IPS-NIHi11 (cell line): Measurements from ENCODE around the gene SLK.
A peak's percentile ranks its signal among the peaks of the same experiment; 100 is the strongest.

Experiments
- DNase-seq: peaks from one replicate; pipeline ENCODE4 v3.0.0; 2012; ENCODE audit warnings: mixed read lengths, low spot score

Gene SLK

DNA sequence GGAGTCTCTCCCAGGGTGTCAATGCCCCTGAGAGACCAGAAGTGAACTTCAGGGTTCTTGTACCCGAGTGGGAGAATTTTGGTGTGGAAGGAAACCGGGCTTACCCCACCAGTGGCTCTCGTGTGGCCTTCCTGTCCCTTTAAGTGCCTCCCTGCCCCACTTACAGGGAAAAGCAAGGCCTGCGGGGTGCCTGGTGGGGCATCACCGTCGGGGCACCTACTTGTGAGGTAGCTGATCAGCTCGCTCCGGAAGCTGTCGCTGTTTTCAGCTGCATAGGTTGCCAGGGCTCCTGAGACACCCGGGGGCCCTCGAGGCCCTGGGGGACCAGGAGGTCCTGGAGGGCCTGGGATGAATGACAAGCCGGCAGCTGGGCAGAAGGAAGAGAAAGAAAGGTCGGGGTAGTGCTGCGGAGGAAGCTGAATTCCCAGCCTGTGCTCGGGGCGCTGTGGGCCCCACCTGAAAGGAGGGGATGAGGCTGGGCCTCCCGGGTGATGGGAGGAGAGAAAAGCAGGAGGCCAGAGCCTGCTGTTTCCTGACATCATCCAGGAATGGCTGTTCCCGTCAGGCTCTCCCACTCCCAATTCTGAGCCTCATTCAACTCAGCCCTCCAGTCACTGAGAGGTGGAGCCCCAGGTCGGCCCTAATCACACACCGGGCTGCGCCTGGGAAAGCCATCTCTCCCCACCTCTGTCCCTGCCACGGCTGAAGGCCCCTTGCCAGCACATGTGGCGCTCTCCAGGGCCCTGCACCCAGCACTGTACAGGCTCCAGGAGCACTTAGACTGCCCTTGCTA is 67.7 kb downstream of the SLK start:
- no peak for DNase-seq

DNA sequence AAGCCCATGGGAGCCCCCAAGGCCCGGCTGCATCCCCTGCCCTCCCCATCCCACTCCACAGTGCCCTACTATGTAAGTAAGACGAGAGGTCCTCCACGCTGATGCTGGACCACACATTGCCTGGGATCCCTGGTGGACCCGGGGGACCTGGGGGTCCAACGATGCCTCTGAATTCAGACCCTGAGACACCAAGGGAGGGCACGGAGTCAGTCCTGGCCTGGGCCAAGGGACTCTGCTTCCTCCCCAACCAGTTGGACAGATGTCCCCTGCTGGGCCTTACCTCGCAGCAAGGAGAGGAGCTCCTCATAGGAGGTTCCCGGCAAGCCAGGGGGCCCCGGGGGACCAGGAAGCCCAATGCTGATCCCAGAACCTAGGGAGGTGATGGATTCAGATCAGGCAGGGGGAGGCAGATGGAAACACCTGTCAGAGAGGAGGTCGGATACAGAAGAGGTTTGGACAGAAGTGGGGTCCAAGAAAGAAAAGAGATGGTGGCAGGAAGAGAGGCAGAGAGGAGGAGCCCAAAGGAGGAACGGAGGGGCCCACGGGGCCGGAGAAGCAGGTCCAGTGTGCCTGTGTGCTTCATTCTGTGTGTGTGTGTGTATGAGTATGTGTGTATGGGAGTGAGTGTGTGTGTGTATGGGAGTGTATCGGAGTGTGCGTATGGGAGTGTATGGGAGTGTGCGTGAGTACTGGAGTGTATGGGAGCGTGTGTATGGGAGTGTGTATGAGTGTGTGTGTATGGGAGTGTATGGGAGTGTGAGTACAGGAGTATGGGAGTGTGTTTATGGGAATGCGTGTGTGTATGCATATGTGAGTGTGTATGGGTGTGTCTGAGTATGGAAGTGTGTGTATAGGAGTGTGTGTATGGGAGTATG is 68.5 kb downstream of the SLK start:
- DNase-seq = no peak

DNA sequence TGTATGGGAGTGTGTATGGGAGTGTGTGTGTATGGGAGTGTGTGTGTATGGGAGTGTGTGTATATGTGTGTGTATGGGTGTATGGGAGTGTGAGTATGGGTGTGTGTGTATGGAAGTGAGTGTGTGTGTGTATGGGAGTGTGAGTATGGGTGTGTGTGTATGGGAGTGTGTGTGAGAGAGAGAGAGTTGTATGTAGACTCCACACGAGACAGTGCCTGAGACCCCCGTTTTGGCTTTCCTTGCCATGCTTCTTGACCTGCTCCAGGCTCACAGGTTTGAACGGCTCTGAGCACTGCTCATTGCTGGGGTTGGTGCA is 69.1 kb downstream of the SLK start:
- DNase-seq = no peak

DNA sequence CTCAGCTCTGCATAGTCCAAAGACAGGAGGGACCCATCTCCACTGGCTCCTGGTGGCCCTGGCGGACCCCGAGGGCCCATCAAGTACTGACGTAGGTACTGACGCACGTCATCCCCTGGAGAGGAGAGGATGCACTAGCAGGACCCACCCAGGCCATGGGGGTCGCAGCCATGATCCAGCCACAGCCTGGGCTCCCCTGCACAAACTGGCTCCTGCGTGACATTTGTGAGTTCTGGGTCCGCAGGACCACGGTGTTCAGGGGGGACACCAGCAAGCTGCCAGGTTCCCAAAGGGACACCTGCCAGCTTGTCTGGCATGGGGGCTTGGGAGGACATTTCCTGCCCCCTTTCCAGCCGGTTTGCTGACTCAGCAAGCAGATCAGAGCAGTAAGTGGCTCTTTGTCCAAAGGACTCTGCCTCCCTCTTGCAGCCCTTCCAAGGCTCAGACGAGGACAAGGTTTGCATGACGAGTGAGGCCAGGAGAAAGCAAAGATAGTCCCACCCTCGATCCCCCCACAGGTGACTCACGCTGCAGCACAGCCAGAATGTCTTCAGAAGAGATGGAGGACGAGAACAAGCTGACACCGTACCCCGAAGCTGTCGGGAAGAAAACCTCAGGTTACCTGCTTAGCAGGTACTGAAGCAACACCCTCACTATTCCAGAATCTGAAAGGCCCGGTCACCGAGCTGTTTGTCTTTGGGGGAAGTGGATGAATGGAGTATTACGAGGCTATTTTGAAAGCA is 69.7 kb downstream of the SLK start:
- DNase-seq = no peak

DNA sequence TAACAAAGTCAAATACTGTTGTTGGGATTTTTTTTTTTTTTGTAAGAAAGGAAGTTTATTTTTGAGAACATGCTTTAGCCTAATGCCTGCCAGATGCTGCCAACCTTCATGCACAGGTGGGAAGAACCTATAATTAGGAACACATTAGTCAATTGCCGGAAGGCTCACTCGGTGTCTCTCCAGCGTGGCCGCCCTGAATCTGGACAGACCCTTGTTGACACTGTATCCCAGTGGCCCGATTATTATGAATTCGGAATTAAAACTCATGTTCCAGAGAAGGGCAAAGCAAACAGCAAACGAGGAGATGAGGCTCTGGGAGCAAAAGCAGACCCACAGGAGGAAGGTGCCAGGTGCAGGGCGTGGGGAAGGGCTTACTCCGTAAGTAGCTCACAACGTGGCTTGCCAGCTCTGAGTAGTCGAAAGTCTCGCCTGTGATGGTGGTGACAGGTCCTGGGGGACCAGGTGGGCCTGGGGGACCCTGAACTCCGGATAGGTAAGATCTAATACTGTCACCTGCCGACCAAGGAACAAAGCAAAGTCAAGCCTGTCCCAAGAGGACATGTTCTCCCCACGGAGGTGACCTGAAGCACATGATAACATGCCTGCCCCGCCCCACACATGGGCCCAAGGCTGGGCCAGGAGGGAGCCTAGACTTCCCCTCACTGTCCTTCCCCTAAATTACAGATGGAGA is 70.5 kb downstream of the SLK start:
- no peak for DNase-seq

DNA sequence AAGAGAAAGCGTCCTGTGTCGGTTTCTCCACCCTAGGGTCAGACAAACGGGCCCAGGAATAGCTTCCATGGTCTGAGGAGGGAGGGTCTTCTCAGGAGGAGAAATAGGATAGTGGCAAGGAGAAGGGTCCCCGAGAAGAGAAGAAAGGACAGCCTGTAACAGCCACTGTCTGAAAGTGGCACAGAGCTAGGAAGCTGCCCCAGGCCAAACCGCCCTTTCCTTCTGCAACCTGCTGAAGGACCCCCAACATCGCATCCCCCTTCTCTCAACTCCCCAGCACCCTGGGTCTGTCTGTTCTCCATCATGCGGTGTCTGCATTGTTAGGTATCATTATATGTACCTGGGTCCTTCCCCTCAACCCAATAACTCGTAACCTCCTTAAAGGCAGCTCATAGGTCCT is 71.6 kb downstream of the SLK start:
- no peak for DNase-seq

DNA sequence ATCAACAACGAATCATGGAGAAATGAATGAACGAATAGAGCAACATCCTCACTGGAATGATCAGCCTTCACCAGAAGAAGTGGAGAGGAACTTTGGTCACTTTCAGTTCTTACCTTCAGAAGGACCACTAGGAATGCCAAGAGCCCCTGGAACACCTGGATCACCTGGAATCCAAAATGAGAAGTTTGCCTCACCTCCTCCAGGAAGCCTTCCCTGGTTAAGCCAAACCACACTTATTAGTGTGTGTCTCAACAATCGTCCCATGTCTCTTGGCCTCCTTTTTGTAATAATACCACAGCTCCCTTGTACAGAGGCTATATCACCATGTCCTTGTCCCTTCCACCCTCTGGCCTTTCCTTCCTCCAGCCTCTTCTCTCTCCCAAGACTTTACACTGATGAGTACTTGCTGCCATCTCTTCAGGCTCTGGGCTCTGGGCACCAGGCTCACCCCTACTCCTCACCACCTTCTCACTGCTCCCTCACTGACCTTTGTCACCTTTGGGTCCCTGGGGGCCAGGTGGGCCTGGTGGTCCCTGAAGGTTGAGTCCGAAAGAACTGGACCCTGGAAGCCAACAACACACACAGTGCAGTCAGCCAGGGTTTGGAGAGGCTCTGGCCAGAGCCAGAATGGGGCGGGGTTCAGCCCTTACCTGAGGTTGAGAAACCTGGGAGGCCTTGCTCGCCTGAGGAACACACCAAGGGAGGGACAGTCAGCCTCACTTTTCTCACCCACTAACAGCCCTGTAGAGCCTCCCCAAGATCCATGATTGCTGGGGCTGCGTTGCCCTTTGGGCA is 72.2 kb downstream of the SLK start:
- DNase-seq = no peak

DNA sequence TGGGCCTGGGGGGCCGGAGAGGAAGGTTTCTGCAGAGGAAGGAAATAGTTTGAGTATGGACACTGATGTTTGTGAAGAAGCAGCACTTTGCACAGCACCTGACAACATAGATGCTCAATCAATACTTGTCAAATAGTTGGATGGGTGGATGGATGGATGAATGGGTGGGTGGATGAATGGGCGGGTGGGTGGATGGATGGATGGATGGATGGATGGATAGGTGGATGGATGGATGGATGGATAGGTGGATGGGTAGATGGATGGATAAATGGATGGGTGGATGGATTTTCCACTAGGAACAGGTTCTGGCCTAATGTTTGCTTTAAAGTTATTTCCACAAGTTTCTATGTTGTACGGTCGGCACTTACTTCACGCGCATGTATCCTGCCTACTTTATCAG is 73.4 kb downstream of the SLK start:
- no peak for DNase-seq

DNA sequence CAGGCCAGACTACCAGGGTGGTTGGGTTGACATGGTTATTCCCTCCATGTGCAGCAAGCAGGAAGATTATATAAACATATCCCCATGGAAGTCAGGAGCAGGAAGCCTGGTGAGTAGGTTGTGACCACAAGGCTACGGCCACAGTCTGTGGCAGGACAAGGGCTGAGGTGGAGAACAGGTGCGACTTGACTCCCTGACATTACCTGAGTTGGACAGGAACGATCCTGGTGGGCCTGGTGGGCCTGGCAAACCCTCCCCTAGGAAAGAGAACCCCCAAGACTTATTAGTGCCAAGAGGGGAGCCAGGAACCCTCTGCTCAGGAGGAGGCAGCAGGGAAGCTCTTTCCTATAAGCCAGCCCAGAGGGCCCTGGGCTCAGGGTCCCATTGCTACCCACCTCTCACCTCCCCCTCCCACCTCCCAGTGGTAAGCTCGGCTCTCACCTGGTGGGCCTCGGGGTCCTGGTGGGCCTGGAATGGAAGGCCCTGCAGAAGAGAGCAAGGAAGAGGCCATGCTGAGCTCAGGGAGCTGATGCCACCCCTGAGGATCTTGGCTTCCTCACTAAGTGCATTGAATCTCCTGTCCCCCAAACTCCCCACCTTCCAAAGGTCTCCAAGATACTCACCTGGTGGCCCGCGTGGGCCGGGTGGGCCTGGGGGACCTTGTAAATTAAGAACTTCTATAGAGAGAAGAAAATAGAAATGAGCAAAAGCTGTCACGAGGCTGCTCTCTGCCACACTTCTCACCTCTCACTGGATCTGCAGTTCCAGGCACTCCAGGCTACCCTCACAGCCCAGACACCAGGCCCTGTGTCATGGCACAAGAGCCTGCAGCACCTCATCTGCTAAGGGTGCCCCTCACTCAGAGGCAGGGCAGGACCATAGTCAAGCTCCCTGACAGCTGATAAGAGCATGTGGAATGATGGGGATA is 74.2 kb downstream of the SLK start:
- DNase-seq = no peak

DNA sequence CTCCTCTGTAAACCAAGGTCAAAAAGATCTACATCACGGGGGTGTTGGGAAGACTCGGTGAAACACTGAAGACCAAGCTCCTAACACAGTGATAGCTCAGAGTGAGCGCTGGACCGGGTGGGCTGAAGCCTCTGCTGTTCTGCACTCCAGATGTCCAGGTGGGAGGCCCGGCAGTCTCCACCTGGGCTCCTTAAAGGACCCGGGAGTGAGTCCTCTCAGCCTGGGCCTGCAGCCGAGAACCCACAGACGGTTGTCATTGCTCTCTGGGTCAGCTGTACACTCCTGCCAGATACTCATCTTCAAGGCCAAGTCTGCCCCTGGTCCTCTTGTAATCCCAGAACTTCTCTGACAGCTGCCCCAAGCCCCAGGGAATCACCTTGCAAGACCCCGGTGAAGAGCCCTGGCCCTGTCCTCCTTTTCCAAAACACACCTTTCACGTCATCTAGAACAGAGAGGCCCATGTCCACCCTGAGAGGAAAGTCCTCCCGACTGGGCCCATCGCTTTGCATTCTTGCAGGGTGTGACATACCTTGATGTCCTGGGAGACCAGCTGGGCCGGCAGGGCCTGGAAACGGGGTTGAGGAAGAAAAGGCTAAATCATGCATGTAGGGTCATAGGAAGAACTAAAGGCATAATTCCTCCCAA is 75.1 kb downstream of the SLK start:
- DNase-seq = no peak

DNA sequence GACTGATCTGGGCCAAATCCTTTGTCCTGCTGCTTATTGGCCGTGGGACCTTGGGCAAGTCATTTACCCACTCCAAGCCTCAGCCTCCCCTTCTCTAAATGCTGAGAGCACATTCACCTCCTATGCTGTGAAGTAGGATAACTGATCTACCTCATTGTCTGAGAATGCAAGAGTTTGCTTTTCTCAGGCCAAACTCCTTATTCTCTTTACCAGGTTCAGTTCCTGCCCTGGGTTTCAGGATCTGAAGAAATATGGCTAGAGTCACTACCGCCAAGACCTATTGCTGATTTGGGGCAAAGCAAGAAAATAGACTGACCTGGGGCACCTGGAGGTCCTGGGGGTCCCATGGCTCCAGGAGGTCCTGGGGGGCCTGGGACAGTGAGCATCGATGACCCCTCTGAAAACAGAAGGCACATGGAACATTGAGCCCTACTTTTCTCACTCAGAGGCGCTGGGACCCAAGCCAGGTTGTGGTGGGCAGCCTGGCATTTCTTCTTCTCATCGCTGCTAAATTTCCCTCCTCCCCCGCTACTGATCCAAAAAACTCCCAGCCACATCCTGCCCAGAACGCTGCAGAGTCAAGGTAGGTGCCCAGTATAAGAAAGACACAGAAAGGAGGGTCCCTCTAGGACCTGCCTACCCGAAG is 76.4 kb downstream of the SLK start:
- DNase-seq = no peak

DNA sequence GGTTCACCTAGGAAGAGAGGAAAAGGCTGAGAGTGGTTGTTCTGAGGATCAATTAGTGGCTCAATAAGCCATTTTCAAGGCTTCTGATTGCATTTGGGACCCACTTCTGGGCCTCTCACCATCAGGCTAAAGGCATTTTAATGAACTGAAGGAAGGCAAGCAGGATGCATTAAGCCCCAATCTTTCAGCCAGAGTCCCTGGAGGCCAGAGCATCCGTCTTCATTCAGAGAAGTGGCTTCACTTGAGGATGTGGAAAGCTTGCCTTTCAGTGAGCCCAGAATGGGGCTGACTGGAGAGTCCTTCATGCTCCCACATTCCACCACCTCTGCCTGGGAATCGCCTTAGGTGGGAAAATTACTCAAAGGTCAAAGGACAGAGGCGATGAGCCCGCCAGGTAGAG is 76.9 kb downstream of the SLK start:
- no peak for DNase-seq

DNA sequence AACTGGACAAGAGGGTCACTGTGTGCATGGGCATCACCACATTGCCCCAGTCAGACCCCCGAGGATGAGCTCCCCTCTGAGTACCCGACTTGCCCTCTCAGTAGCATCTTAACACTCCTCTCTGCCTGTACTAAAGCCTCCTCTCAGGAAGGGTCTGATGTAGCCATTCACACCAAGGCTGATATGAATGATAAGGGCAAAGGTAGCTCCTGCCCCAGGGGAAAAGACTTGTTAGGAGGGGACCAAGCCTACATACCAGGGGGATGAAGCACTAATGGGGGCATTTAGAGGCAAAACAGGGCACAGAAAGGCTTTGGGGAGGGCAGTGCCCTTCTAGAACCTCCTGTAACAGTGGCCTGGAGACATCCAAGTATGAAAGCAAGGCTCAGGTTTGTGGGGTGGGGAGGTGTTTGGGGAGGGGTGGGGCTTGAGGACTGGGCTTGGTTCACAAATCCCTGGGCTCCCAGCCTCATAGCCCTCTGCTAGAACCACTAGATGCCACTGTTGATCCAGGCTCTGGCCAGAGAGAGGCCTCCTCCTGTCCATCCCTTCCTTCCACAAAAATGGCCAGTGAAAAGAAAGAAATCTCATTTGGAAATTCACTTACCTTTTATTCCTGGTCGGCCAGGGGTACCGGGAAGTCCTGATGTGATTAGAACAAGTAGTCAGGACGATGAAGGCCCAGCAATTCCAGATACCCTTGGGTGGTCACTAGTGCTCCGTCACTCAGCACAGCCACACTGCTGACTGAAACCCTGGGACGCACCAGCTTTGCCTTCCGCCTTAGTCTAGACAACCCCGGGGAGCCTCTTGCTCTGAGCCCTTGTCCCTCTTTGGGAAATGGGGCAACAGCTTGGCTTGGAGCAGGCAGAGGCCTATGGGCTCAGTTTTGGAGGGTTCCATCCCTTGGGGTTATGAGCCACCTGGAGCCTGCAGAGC is 78.5 kb downstream of the SLK start:
- peak; percentile 85 for DNase-seq

DNA sequence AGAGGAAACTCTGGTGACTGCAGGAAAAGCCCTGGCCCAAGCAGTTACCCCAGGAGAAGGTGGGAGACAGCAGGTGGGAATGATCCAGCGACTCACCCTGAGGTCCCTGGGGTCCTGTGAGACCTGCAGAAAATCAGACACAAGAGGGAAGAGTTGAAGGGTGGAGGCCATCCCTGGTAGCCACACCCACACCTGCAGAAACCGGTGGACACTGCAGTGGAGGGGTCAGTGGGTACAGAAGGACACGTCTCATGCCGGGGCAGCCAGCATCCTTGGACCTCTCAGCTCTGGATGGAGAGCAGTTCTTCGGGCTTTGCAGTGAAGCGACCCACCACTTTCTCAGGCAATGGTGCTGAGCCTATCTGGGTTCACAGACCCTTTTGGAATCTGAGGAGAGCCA is 79.7 kb downstream of the SLK start:
- no peak for DNase-seq

DNA sequence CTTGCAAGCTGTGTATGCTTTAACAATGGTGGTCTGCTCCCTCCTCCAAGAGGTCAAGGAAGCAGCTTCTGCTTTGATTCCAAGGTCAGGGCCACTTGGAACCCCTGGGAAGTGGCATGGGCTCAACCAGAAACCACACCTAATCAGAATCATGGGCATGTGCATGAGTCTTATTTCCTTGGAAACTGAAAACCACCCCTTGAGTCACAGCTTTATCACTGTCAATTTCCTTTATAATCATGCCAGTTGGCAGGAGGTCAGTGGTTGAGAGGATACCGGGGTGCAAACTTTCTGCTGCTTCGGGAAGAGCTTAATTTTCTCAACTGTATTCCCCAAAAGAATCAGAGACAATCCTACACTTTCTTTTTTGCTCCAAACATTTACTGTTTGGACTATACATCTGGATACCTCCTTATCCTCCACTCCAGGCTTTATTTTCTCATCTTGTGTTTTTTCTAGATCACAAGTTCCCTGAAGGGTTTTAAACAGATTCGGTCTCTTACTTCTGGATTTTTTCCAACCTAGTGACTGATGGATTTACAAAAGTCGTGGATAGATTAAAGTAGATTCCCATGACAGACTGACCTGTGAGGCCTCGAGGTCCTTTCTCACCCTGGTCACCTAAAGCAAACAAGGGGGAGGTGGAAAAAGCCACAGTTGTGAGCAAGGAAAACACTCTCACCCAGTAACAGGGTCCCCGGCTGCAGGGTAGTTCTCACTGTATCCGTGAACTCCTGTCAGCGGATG is 82.7 kb downstream of the SLK start:
- no peak for DNase-seq

DNA sequence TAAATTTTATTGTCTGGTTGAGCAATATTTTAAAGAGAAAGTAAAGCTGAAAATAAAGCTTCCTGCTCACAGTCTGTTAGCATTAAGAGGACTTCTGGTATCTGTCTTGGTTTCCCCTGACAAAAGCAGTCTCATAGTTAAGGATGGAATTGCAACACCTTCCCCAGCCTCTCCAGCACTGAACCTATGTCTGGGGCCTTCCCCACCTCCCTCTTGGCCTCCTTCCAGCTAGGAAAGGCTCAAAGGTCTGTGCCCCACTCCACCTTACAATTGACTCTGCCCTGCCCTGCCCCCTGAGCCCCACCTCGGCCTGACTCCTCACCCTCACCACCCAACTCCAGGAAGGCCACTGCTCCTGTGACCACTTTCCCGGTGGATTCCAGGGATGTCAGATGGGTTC is 85.5 kb downstream of the SLK start:
- no peak for DNase-seq

DNA sequence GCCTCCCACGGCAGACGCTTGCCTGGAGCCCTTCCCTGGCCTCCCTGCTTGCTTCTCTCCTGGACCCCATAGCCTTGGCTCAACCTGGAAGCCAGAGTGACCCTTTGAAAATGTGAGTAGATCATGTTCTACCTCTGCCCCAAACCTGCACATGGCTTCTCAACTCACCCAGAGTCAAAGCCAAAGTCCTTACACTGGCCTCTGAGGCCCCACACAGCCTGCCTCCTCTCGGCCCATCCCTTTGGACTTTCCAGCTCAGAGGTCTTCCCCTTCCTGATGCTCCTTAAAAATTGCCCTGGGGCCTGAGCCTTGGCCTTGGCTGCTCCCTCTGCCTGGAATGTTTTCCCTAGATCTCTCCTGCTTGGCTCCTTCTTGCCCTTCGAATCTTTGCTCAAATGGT is 86.3 kb downstream of the SLK start:
- no peak for DNase-seq
